Measurements from ENCODE around the gene C15orf62.

Gene C15orf62

GRCh38 chr15:40769274-40770146 is at the start of gene C15orf62:
TSS of gene C15orf62 (plus strand) at chr15:40769980. CDS start at chr15:40770496, 516 bp downstream.
- peak; percentile 45 for FAIRE-seq
- DNase-seq (ENCODE audit: insufficient read length, low spot score): no peak

- FAIRE-seq (no peak), DNase-seq (ENCODE audit: insufficient read length, low spot score) (no peak)
These were observed 48.1 kb upstream of the C15orf62 start for GRCh38 chr15:40721701-40722100.

GRCh38 chr15:40722354-40722753 is 47.4 kb upstream of the C15orf62 start:
- DNase-seq (ENCODE audit: insufficient read length, low spot score) (no peak), FAIRE-seq (no peak)

- DNase-seq (ENCODE audit: insufficient read length, low spot score) (no peak), FAIRE-seq (no peak)
These were observed 46.8 kb upstream of the C15orf62 start for GRCh38 chr15:40722934-40723333.

GRCh38 chr15:40723919-40724318 is 45.9 kb upstream of the C15orf62 start:
- DNase-seq (ENCODE audit: insufficient read length, low spot score) (no peak), FAIRE-seq (no peak)

GRCh38 chr15:40731034-40731433 is 38.7 kb upstream of the C15orf62 start:
- FAIRE-seq (no peak), DNase-seq (ENCODE audit: insufficient read length, low spot score) (no peak)

- DNase-seq (ENCODE audit: insufficient read length, low spot score) (no peak), FAIRE-seq (no peak)
These were observed 33.2 kb upstream of the C15orf62 start for GRCh38 chr15:40736575-40736974.

GRCh38 chr15:40737048-40737447 is 32.7 kb upstream of the C15orf62 start:
- FAIRE-seq (no peak), DNase-seq (ENCODE audit: insufficient read length, low spot score) (no peak)

GRCh38 chr15:40739047-40739446 is 30.7 kb upstream of the C15orf62 start:
- DNase-seq (ENCODE audit: insufficient read length, low spot score): no peak
- FAIRE-seq: no peak

GRCh38 chr15:40739854-40740253 is 29.9 kb upstream of the C15orf62 start:
- DNase-seq (ENCODE audit: insufficient read length, low spot score) (no peak), FAIRE-seq (no peak)

GRCh38 chr15:40743485-40743901 is 26.3 kb upstream of the C15orf62 start:
- DNase-seq (ENCODE audit: insufficient read length, low spot score) (no peak), FAIRE-seq (no peak)

- FAIRE-seq: no peak
- no peak for DNase-seq (ENCODE audit: insufficient read length, low spot score)
These were observed 25.6 kb upstream of the C15orf62 start for GRCh38 chr15:40743921-40744814.

GRCh38 chr15:40744815-40745152 is 25.0 kb upstream of the C15orf62 start:
- DNase-seq (ENCODE audit: insufficient read length, low spot score) (no peak), FAIRE-seq (no peak)

GRCh38 chr15:40746916-40747418 is 22.8 kb upstream of the C15orf62 start:
- DNase-seq (ENCODE audit: insufficient read length, low spot score) (no peak), FAIRE-seq (no peak)

- DNase-seq (ENCODE audit: insufficient read length, low spot score) (no peak), FAIRE-seq (no peak)
These were observed 21.8 kb upstream of the C15orf62 start for GRCh38 chr15:40747685-40748631.

GRCh38 chr15:40749151-40749630 is 20.6 kb upstream of the C15orf62 start:
- FAIRE-seq: no peak

GRCh38 chr15:40750885-40751284 is 18.9 kb upstream of the C15orf62 start:
- DNase-seq (ENCODE audit: insufficient read length, low spot score) (no peak), FAIRE-seq (no peak)

More at GRCh38 chr15:40749151-40749630, 20.6 kb upstream of the C15orf62 start:
- DNase-seq (ENCODE audit: insufficient read length, low spot score): no peak

- DNase-seq (ENCODE audit: insufficient read length, low spot score) (no peak), FAIRE-seq (no peak)
These were observed 18.0 kb upstream of the C15orf62 start for GRCh38 chr15:40751745-40752144.

- FAIRE-seq (no peak), DNase-seq (ENCODE audit: insufficient read length, low spot score) (no peak)
These were observed 15.3 kb upstream of the C15orf62 start for GRCh38 chr15:40754574-40754882.
